Fibroblast of lung (primary cell): ENCODE measurements around the gene MEIS2. TPM values are rescaled to one million over a fixed set of nuclear protein-coding genes. Genes with fewer than 3 reads are reported as not detected.

Experiments
- DNase-seq, 2 donors: peaks; one replicate each; pipeline versions ENCODE4 v3.0.0 to v3.0.0-alpha.2; 2010; ENCODE audit warnings: low read depth in 2 of 2
- H2AFZ ChIP-seq: 2 replicates; pipeline ENCODE4 v1.5.1; 2012; ENCODE audit warnings: low read length, control low read depth, inconsistent platforms
- H3K27ac ChIP-seq: 2 replicates; pipeline ENCODE4 v1.5.1; 2011; ENCODE audit warnings: low read length, control low read depth; ENCODE audit not compliant: insufficient read depth
- H3K27me3 ChIP-seq: 2 replicates; pipeline ENCODE4 v1.5.1; 2011; ENCODE audit warnings: mild to moderate bottlenecking, low read length; ENCODE audit not compliant: control insufficient read depth, insufficient read depth
- H3K36me3 ChIP-seq: 2 replicates; pipeline ENCODE4 v1.5.1; 2011; ENCODE audit warnings: low read length; ENCODE audit not compliant: control insufficient read depth, insufficient read depth
- H3K4me1 ChIP-seq: 2 replicates; pipeline ENCODE4 v1.5.1; 2011; ENCODE audit warnings: low read length; ENCODE audit not compliant: control insufficient read depth, insufficient read depth; ENCODE audit errors: extremely low read depth
- H3K4me2 ChIP-seq: 2 replicates; pipeline ENCODE4 v1.5.1; 2011; ENCODE audit warnings: low read length, control low read depth; ENCODE audit not compliant: insufficient read depth; ENCODE audit errors: extremely low read depth
- H3K4me3 ChIP-seq, 4 experiments: fragments of 200-600 bp in 1 of 4; sonication (generic) in 1 of 4; replicated peaks in 1 of 4; 2 replicates each; pipeline ENCODE4 v1.5.1; 2011 to 2016; ENCODE audit warnings: low read length in 4 of 4, low read depth in 3 of 4, mild to moderate bottlenecking in 3 of 4, control low read depth in 2 of 4, inconsistent platforms in 1 of 4, mixed read lengths in 1 of 4; ENCODE audit not compliant: insufficient read depth in 1 of 4; ENCODE audit errors: control extremely low read depth in 1 of 4
- H3K79me2 ChIP-seq: 2 replicates; pipeline ENCODE4 v1.5.1; 2012; ENCODE audit warnings: mild to moderate bottlenecking, low read length, inconsistent platforms; ENCODE audit not compliant: control insufficient read depth, insufficient read depth
- H3K9ac ChIP-seq: 2 replicates; pipeline ENCODE4 v1.5.1; 2011; ENCODE audit warnings: mild to moderate bottlenecking, low read length, control low read depth; ENCODE audit not compliant: insufficient read depth
- H3K9me3 ChIP-seq: 2 replicates; pipeline ENCODE4 v1.5.1; 2012; ENCODE audit warnings: low read depth, low read length; ENCODE audit not compliant: control insufficient read depth, insufficient read depth
- H4K20me1 ChIP-seq: 2 replicates; pipeline ENCODE4 v1.5.1; 2011; ENCODE audit warnings: low read length; ENCODE audit not compliant: control insufficient read depth, insufficient read depth; ENCODE audit errors: extremely low read depth
- EZH2 ChIP-seq: IDR thresholded peaks from 2 replicates; pipeline ENCODE4 v1.5.1; 2012; ENCODE audit warnings: low read length, control low read depth, mild to moderate bottlenecking; ENCODE audit errors: missing control alignments
- polyA plus RNA-seq, 2 donors: library from polyadenylated mRNA; depleted of rRNA in 1 of 2; stranded (reverse) in 1 of 2; unstranded in 1 of 2; fragments of >200 nt; gene quantifications; 2 replicates each; pipeline ENCODE4 v1.2.1, GENCODE V29; 2011 to 2012; ENCODE audit warnings: missing spikeins in 1 of 2
- total RNA-seq: library from RNA; depleted of rRNA; stranded (reverse); fragments of >200 nt; gene quantifications from 2 replicates; pipeline ENCODE4 v1.2.1, GENCODE V29; 2014
- TF ChIP-seq, protein P1 (sequence below), 2 donors: IDR thresholded peaks in 1 of 2; conservative IDR thresholded peaks in 1 of 2; 1 replicate in 1 of 2; 2 replicates in 1 of 2; pipeline ENCODE4 v1.5.1; 2011 to 2012; ENCODE audit warnings: low read length in 2 of 2, control low read depth in 1 of 2, inconsistent platforms in 1 of 2, low read depth in 1 of 2, mild to moderate bottlenecking in 1 of 2

MEIS2 gene
- total and polyA plus RNA-seq, 2 donors (not counting 1 experiment from before 2014, with no cell fraction given), result 31.0 to 37.1 TPM

DNA sequence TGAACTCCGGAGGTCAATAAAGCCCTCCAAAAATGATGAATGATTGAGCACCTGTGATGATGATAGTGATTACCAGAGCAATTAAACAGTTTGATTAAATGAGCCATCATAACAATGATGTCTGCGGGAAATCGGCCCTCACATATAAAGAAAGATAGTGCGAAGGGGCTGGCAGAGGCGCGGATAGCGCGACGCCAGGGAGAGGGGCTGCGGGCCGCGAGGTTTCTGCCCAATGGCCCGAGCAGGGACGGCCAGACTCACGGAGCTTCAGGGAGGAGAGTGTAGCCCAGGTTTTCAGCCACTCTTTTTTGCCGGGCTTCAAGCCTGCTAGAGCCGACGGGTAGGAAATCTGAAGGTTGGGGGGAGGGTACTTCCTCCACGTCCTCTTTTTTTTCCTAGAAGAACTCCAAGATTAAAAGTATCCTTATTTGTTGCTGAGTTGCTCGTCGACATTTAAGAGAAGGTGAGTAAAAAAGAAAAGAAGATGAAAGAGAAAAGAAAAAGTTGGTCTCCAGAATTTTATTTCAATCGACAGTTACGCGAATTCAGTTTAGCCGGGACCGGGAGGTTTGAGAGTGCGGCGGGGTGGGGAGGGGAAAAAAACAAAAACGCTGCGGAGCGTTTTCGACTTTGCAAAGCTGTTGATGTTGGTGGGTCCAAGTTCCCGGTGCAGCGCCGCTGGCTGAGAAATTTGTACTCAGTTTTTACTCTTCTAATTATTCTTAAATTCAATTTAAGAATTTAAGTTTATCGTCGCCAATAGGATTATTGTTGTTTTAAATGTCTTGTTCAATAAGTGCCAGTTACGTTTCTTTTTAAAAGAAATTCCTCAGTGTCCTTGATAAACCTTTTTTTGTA lies 2.2 kb upstream of the MEIS2 start:
- H2AFZ ChIP-seq, result peak overlapping the region; percentile 4
- TF ChIP-seq EZH2, result no peak
- TF ChIP-seq, protein P1, sequence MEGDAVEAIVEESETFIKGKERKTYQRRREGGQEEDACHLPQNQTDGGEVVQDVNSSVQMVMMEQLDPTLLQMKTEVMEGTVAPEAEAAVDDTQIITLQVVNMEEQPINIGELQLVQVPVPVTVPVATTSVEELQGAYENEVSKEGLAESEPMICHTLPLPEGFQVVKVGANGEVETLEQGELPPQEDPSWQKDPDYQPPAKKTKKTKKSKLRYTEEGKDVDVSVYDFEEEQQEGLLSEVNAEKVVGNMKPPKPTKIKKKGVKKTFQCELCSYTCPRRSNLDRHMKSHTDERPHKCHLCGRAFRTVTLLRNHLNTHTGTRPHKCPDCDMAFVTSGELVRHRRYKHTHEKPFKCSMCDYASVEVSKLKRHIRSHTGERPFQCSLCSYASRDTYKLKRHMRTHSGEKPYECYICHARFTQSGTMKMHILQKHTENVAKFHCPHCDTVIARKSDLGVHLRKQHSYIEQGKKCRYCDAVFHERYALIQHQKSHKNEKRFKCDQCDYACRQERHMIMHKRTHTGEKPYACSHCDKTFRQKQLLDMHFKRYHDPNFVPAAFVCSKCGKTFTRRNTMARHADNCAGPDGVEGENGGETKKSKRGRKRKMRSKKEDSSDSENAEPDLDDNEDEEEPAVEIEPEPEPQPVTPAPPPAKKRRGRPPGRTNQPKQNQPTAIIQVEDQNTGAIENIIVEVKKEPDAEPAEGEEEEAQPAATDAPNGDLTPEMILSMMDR (conservative IDR thresholded peaks at IDR 0.05 in 1 of 2, IDR thresholded peaks at IDR 0.05 in 1 of 2; ENCODE audit: low read depth in 1 of 2, low read length in 2 of 2), result no peak
- peak overlapping the region; percentile 37 for H3K27ac ChIP-seq

DNA sequence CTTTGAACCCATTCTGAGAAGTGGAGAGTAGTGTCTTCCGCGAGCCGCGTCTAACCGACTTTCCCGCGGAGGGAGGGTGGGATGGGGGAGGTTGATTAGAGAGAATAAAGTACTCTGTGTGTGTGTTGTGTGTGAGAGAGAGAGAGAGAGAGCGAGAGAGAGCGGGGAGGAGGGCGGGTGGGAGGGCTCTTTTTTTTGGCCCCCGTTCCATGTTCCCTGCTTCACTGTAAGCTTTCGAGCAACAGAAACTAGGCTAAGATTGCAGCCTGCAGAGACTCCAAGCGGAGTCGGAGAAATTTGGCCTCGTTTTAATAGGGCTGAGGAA lies 1.6 kb upstream of the MEIS2 start:
- peak; percentile 74 to 81 for DNase-seq
- Histone ChIP-seq H3K9ac (peak overlapping the region; percentile 72), H3K4me1 (no peaks in the 10 kb centered on the region), H3K79me2 (peaks cover 29% of the 10 kb centered on the region), H3K36me3 (no peaks in the 10 kb centered on the region), H3K4me3 (peak overlapping the region; percentile 84 to 98 (median 94)), H3K4me2 (peak overlapping the region; percentile 83), H4K20me1 (no peaks in the 10 kb centered on the region), H2AFZ (peak overlapping the region; percentile 84), H3K27ac (peak overlapping the region; percentile 87), H3K27me3 (no peaks in the 10 kb centered on the region), H3K9me3 (no peaks in the 10 kb centered on the region)
- TF ChIP-seq, protein P1 (conservative IDR thresholded peaks at IDR 0.05 in 1 of 2, IDR thresholded peaks at IDR 0.05 in 1 of 2; ENCODE audit: low read depth in 1 of 2, low read length in 2 of 2), result no peak
- TF ChIP-seq EZH2, result no peak

More for the DNA sequence above, 2.2 kb upstream of the MEIS2 start:
- Histone ChIP-seq H4K20me1 (no peaks in the 10 kb centered on the region), H3K27me3 (no peaks in the 10 kb centered on the region), H3K4me3 (peak overlapping the region; percentile 43 to 98 (median 74)), H3K4me2 (peak overlapping the region; percentile 83), H3K79me2 (peaks cover 23% of the 10 kb centered on the region), H3K9me3 (no peaks in the 10 kb centered on the region), H3K36me3 (no peaks in the 10 kb centered on the region), H3K4me1 (no peaks in the 10 kb centered on the region), H3K9ac (no peak overlapping the region)
- peak; percentile 34 to 53 for DNase-seq

DNA sequence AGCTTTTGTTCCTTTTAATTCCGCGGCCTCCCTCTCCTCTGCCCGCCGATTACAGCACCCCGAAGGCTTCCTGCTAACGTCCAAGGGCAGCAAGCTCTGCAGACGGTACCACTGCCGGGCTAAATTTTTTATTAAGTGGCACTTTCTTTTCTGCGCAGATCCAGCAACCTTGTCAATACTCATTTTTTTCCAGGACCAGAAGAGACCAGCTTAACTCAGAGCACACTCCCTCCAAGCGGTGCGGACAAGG lies 542 bp upstream of the MEIS2 start:
- no peaks in the 10 kb centered on the region for H3K36me3 ChIP-seq
- no peaks in the 10 kb centered on the region for H3K9me3 ChIP-seq
- DNase-seq, result no peak
- no peaks in the 10 kb centered on the region for H3K4me1 ChIP-seq
- peaks cover 40% of the 10 kb centered on the region for H3K79me2 ChIP-seq
- no peaks in the 10 kb centered on the region for H4K20me1 ChIP-seq
- peak overlapping the region; percentile 84 to 98 (median 94) for H3K4me3 ChIP-seq
- TF ChIP-seq, protein P1 (conservative IDR thresholded peaks at IDR 0.05 in 1 of 2, IDR thresholded peaks at IDR 0.05 in 1 of 2; ENCODE audit: low read depth in 1 of 2, low read length in 2 of 2), result no peak
- no peak for TF ChIP-seq EZH2
- H3K27ac ChIP-seq, result peak overlapping the region; percentile 87
- peak overlapping the region; percentile 72 for H3K9ac ChIP-seq
- H3K4me2 ChIP-seq, result peak overlapping the region; percentile 86
- no peaks in the 10 kb centered on the region for H3K27me3 ChIP-seq
- H2AFZ ChIP-seq, result peak overlapping the region; percentile 62
